Mesodermal cell (in vitro differentiated cells): ENCODE measurements around the gene RAB6D. TPM values are rescaled to one million over a fixed set of nuclear protein-coding genes. Genes with fewer than 3 reads are reported as not detected.
A peak's percentile ranks its signal among the peaks of the same experiment; 100 is the strongest.
"Not testable (repeated sequence)": the region's sequence is repeated elsewhere in the genome, so short reads cannot be mapped to it uniquely, and the experiment has no call there.

ENCODE experiments used
- H3K27ac ChIP-seq: 2 replicates; pipeline ENCODE4 v1.7.0; 2013; ENCODE audit warnings: mild to moderate bottlenecking, low read depth, low read length, moderate library complexity; ENCODE audit not compliant: severe bottlenecking
- H3K36me3 ChIP-seq: 2 replicates; pipeline ENCODE4 v1.7.1; 2013; ENCODE audit warnings: mild to moderate bottlenecking, low read length, moderate library complexity; ENCODE audit not compliant: control insufficient read depth, insufficient read depth
- H3K4me1 ChIP-seq: one replicate; pipeline ENCODE4 v1.7.1; 2013; ENCODE audit warnings: mild to moderate bottlenecking, low read length; ENCODE audit not compliant: insufficient read depth, control insufficient read depth, poor library complexity, severe bottlenecking
- H3K4me3 ChIP-seq: 2 replicates; pipeline ENCODE4 v1.7.0; 2013; ENCODE audit warnings: low read length, control low read depth, mild to moderate bottlenecking; ENCODE audit not compliant: insufficient read depth, poor library complexity, severe bottlenecking; ENCODE audit errors: extremely low read depth
- H3K9me3 ChIP-seq: 2 replicates; pipeline ENCODE4 v1.7.1; 2013; ENCODE audit warnings: mild to moderate bottlenecking, low read length, moderate library complexity; ENCODE audit not compliant: control insufficient read depth
- WGBS, 2 experiments: methylation state at CpG; one replicate each; pipeline ENCODE4 v1.1.5; 2013; ENCODE audit warnings: missing lambda C conversion rate in 2 of 2; ENCODE audit not compliant: insufficient coverage in 2 of 2; 5-methylcytosine and 5-hydroxymethylcytosine counted together
- polyA plus RNA-seq, 2 experiments: library from polyadenylated mRNA; stranded (reverse); fragments of 50-300 nt; gene quantifications; one replicate each; pipeline ENCODE4 v1.2.3, GENCODE V29; 2013

RAB6D gene
- 0.15 TPM for polyA plus RNA-seq (2013, experiment 1 of 2)
- not detected for polyA plus RNA-seq (2013, experiment 2 of 2)

- not testable (repeated sequence) for H3K9me3 ChIP-seq, H3K36me3 ChIP-seq, H3K27ac ChIP-seq, H3K4me1 ChIP-seq
- H3K4me3 ChIP-seq, result peak within 1 kb of the TSS; percentile 33
- 0 to 1% methylated on average over 27 to 35 of the region's 50 CpGs for WGBS, 2 experiments
These were observed at the start of gene RAB6D for GRCh38 chr2:131363703-131364186. RAB6D (minus strand) TSS chr2:131364168; CDS start chr2:131363720, 448 bp downstream.

DNA sequence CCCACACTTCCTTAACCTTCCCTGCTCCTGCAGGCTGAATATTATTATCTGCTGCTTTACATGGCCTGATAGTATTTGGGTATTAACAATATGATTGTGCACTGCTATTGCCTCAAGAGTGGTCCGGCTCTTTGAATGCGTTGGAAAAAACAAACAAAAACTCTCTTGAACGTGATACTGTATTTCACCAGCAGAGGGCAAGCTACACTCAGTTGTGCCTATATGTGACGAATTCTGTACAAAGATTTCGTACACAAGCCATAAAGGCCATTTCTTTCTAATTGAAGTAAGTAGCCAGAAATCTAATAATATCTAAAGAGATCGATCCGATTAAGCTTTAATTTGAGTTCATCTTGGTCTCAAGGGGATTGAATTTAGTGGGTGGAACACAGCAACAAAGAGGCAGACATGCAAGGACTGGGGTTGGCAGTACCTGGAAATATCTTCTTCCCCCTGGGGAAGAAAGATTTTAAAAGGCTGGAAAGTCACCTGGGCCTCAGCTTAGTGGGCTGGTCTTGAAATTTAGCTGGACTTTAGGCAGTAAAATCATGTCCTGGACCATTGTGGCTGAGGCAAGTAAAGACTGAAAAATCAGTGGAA, 49.3 kb upstream of the RAB6D start:
- Histone ChIP-seq H3K36me3 (no peaks in the 10 kb centered on the region), H3K4me3 (no peak overlapping the region), H3K27ac (no peak overlapping the region), H3K9me3 (no peaks in the 10 kb centered on the region), H3K4me1 (no peaks in the 10 kb centered on the region)
- 13% methylated on average over 3 of the region's 7 CpGs; no CpG with 5 or more reads in 1 of the 2 experiments for WGBS, 2 experiments

GRCh38 chr2:131410173-131410572, 46.2 kb upstream of the RAB6D start:
- no CpG with 5 or more reads among the region's 2 CpGs for WGBS, 2 experiments
- no peak overlapping the region for H3K27ac ChIP-seq
- H3K36me3 ChIP-seq, result no peaks in the 10 kb centered on the region
- no peak overlapping the region for H3K4me3 ChIP-seq
- no peaks in the 10 kb centered on the region for H3K9me3 ChIP-seq
- no peaks in the 10 kb centered on the region for H3K4me1 ChIP-seq

DNA sequence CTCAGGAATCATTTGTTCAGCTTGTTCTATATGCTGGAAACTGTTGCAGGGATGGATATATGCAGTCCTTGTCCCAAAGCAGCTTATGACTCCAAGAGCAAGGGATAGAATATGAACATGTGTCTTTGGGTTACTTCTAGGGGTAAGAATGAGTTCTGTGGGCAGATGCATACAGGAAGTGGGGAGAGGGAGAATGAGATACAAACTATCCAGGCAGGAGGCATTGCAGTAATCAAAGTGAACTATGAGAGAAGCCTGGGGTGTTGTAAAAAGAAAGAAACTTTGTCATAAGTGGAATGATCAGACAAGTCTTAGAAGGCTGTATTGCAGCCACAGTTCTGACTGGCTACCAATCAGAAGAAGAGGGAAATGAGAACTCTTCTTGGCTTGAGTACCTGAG, 44.8 kb upstream of the RAB6D start:
- H3K9me3 ChIP-seq, result no peaks in the 10 kb centered on the region
- no peak overlapping the region for H3K4me3 ChIP-seq

GRCh38 chr2:131408207-131408606, 44.2 kb upstream of the RAB6D start:
- no peaks in the 10 kb centered on the region for H3K4me1 ChIP-seq
- no peaks in the 10 kb centered on the region for H3K9me3 ChIP-seq
- H3K4me3 ChIP-seq, result no peak overlapping the region
- H3K27ac ChIP-seq, result no peak overlapping the region
- H3K36me3 ChIP-seq, result no peaks in the 10 kb centered on the region

More for the DNA sequence above, 44.8 kb upstream of the RAB6D start:
- H3K27ac ChIP-seq, result no peak overlapping the region
- H3K4me1 ChIP-seq, result no peaks in the 10 kb centered on the region
- H3K36me3 ChIP-seq, result no peaks in the 10 kb centered on the region

GRCh38 chr2:131404753-131405152, 40.8 kb upstream of the RAB6D start:
- Histone ChIP-seq H3K36me3 (no peaks in the 10 kb centered on the region), H3K9me3 (no peaks in the 10 kb centered on the region), H3K27ac (no peak overlapping the region), H3K4me3 (no peak overlapping the region), H3K4me1 (no peaks in the 10 kb centered on the region)
- 86 to 90% methylated on average over 12 of the region's 12 CpGs for WGBS, 2 experiments

DNA sequence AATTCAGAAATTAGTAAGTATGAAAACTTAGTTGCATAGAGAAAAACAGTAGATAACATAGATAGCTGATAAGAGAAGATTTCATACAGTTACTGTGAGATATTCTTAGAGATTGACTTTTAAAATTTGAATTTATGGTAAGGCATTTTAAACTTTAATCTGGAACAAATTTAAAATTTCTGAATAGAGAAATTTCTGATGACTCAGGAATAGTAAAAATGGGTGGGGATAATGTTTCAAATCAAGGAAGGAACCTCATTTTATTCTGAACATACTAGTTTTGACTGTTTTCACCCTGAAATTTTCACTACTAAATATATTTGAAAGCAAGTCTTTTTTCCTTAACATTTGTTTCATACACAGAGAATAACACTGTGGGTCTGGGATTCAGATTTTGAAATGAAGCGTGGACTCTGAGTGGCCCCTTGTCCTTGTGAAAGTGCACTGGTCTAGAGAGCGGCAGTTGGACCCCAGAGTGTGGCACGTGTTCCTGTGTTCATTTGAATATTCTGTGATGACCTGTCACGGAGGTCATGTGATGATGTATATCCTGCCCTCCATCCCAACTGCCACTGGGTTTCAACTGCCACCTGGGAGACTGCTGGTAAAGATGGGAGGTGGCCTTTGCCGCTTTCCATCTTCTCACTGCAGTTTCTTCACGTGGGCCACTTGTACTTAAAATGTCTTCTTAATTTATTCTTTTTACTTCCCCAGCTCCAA, 38.5 kb upstream of the RAB6D start:
- Histone ChIP-seq H3K4me3 (no peak overlapping the region), H3K27ac (no peak overlapping the region), H3K36me3 (no peaks in the 10 kb centered on the region), H3K9me3 (no peaks in the 10 kb centered on the region), H3K4me1 (no peaks in the 10 kb centered on the region)
- WGBS, 2 experiments, result 87 to 100% methylated on average over 3 of the region's 6 CpGs

DNA sequence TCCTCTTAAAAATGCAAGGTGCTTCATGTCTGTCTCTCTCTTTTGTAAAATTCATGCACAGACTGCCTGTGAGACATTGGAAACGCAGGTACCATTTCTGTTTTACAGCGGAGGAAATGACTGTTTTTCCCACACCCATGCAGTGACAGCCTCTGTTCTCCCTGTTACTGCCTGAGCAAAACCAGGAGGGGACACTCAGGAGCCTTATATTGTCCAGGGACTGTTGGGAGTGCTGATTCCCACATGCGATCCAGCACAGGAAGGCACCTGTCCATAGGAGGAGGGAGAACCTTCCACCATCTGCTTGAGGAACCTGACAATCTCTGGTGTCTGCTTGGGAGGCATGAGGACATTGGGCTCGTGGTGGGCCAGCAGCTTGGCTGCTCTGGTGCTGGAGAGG, 36.9 kb upstream of the RAB6D start:
- Histone ChIP-seq H3K4me1 (no peaks in the 10 kb centered on the region), H3K27ac (no peak overlapping the region), H3K4me3 (no peak overlapping the region), H3K36me3 (no peaks in the 10 kb centered on the region), H3K9me3 (no peaks in the 10 kb centered on the region)
- WGBS, 2 experiments, result 85 to 97% methylated on average over 3 to 4 of the region's 4 CpGs

GRCh38 chr2:131400441-131400840, 36.5 kb upstream of the RAB6D start:
- not testable (repeated sequence) for H3K27ac ChIP-seq, H3K4me3 ChIP-seq, H3K4me1 ChIP-seq, H3K9me3 ChIP-seq, H3K36me3 ChIP-seq
- 93 to 100% methylated on average over 2 of the region's 4 CpGs for WGBS, 2 experiments

DNA sequence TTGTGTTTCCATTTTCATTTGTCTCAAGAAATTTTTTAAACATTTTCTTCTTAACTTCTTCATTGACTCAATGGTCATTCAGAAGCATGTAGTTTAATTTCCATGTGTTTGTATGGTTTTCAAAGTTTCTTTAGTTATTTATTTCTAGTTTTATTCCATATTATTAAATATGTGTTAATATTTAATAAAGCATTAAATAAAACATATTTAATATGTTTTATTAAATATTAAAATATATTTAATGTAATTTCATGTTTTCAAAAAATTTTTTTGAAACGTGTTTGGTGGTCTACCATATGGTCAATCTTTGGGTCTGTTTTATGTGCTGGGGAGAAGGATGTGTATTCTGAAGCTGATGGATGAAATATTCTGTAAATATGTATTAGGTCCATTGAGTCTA, 32.2 kb upstream of the RAB6D start:
- not testable (repeated sequence) for H3K4me1 ChIP-seq, H3K36me3 ChIP-seq, H3K9me3 ChIP-seq, H3K27ac ChIP-seq, H3K4me3 ChIP-seq
- WGBS, 2 experiments, result no CpG with 5 or more reads among the region's 1 CpG

DNA sequence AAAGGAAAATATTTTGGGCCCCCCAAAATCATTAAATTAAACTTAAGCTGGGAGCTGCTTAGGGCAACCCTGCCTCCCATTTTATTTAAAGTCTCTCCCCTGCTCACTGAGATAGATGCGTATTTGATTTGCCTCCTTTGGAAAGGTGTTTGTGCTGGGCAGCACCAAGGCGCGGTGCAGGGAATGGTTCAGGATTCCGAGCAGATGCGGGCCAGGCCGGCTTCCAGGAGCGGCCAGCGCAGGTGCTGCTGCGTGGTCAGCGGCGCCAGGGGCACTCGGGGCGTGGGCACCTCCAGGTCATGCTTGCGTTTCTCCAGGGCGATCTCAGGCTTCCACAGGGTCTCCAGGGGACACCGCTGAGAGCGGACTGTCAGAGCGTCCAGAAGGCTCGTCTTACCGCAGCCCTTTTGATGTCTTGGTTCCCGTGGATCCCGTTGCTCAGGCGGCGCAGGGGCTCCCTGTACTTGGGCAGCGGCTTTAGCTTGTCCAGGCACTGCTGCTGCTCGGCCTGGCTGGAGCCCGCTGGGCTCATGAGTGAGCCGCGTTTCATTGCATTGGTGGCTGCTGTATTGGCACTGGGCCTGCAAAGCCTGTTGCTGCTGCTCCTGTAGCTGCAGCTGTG, 31.2 kb upstream of the RAB6D start:
- not testable (repeated sequence) for H3K27ac ChIP-seq, H3K9me3 ChIP-seq, H3K4me1 ChIP-seq, H3K36me3 ChIP-seq, H3K4me3 ChIP-seq
- 40 to 53% methylated on average over 25 of the region's 29 CpGs for WGBS, 2 experiments
